GM23338 (cell line): ENCODE data around the gene DCAF6. TPM values are rescaled to one million over a fixed set of nuclear protein-coding genes. Genes with fewer than 3 reads are reported as not detected.

Experiments
- ATAC-seq: fragments of 200-7000 bp; cut with Tn5 transposase; 3 replicates; pipeline ENCODE4 v1.9.1; 2020
- DNase-seq: peaks from one replicate; pipeline ENCODE4 v3.0.0-alpha.2; 2015; ENCODE audit warnings: low spot score
- H2AFZ ChIP-seq: fragments of 200-600 bp; sonication (generic); 2 replicates; pipeline ENCODE4 v1.8.0; 2016; ENCODE audit warnings: antibody characterized with exemption, mild to moderate bottlenecking, moderate library complexity
- H3F3A ChIP-seq: fragments of 200-600 bp; sonication (generic); replicated peaks from 2 replicates; pipeline ENCODE4 v1.8.0; 2017; ENCODE audit warnings: antibody characterized with exemption, mixed run types, low read depth
- H3K27ac ChIP-seq: fragments of 200-600 bp; sonication (generic); 2 replicates; pipeline ENCODE4 v1.6.1; 2016; ENCODE audit warnings: low read depth
- H3K27me3 ChIP-seq: fragments of 200-600 bp; sonication (generic); 2 replicates; pipeline ENCODE4 v1.8.0; 2016; ENCODE audit warnings: mild to moderate bottlenecking, mixed run types, moderate library complexity; ENCODE audit not compliant: insufficient read depth
- H3K36me3 ChIP-seq: fragments of 200-600 bp; sonication (generic); 2 replicates; pipeline ENCODE4 v1.8.0; 2016; ENCODE audit warnings: mild to moderate bottlenecking; ENCODE audit not compliant: insufficient read depth
- H3K4me1 ChIP-seq: fragments of 200-600 bp; sonication (generic); 2 replicates; pipeline ENCODE4 v1.8.0; 2016; ENCODE audit warnings: mild to moderate bottlenecking, moderate library complexity; ENCODE audit not compliant: insufficient read depth
- H3K4me2 ChIP-seq: fragments of 200-600 bp; sonication (generic); 2 replicates; pipeline ENCODE4 v1.7.1; 2017; ENCODE audit warnings: mixed run types
- H3K4me3 ChIP-seq: fragments of 200-600 bp; sonication (generic); 2 replicates; pipeline ENCODE4 v1.6.1; 2016; ENCODE audit warnings: mixed run types
- H3K79me2 ChIP-seq: fragments of 200-600 bp; sonication (generic); replicated peaks from 2 replicates; pipeline ENCODE4 v1.8.0; 2017; ENCODE audit warnings: mild to moderate bottlenecking; ENCODE audit not compliant: insufficient read depth
- H3K9me2 ChIP-seq: fragments of 200-600 bp; sonication (generic); 2 replicates; pipeline ENCODE4 v1.8.0; 2017; ENCODE audit not compliant: insufficient read depth
- H4K20me1 ChIP-seq: fragments of 200-600 bp; sonication (generic); replicated peaks from 2 replicates; pipeline ENCODE4 v1.8.0; 2017; ENCODE audit warnings: mild to moderate bottlenecking; ENCODE audit not compliant: insufficient read depth
- H3K27ac Mint-ChIP-seq: 2 replicates; pipeline ENCODE4 v1.8.0; 2020; ENCODE audit warnings: inconsistent platforms, mild to moderate bottlenecking, moderate library complexity, mixed read lengths
- H3K27me3 Mint-ChIP-seq: 3 replicates; pipeline ENCODE4 v1.8.0; 2022; ENCODE audit warnings: low read depth, mild to moderate bottlenecking, moderate library complexity, mixed read lengths, inconsistent platforms; ENCODE audit not compliant: insufficient read depth, poor library complexity
- H3K36me3 Mint-ChIP-seq: 3 replicates; pipeline ENCODE4 v1.8.0; 2021; ENCODE audit warnings: low read depth, mild to moderate bottlenecking, inconsistent platforms, moderate library complexity, mixed read lengths
- H3K4me1 Mint-ChIP-seq: 3 replicates; pipeline ENCODE4 v1.8.0; 2020; ENCODE audit warnings: mild to moderate bottlenecking, inconsistent platforms, mixed read lengths
- H3K4me3 Mint-ChIP-seq: 3 replicates; pipeline ENCODE4 v1.8.0; 2021; ENCODE audit warnings: moderate library complexity, mild to moderate bottlenecking, inconsistent platforms, mixed read lengths
- H3K9me3 Mint-ChIP-seq: 3 replicates; pipeline ENCODE4 v1.8.0; 2020; ENCODE audit warnings: moderate library complexity, mild to moderate bottlenecking, inconsistent platforms, mixed read lengths
- CREB1 ChIP-seq: fragments of 250-450 bp; sonication (Bioruptor Pico); IDR thresholded peaks from 2 replicates; pipeline ENCODE4 v1.5.0; 2020; ENCODE audit warnings: low read depth, mild to moderate bottlenecking, moderate library complexity
- EZH2 ChIP-seq: fragments of 200-600 bp; sonication (generic); IDR thresholded peaks from one replicate; pipeline ENCODE4 v1.8.0; 2017; ENCODE audit warnings: antibody characterized with exemption, mild to moderate bottlenecking, low read depth; ENCODE audit not compliant: unreplicated experiment
- EZH2phosphoT487 ChIP-seq: fragments of 200-600 bp; sonication (generic); IDR thresholded peaks from one replicate; pipeline ENCODE4 v1.8.1; 2018; ENCODE audit warnings: antibody characterized with exemption; ENCODE audit not compliant: unreplicated experiment
- NANOG ChIP-seq: IDR thresholded peaks from 2 replicates; pipeline ENCODE4 v1.6.1; 2016; ENCODE audit warnings: antibody characterized with exemption, borderline replicate concordance
- POLR2AphosphoS5 ChIP-seq: IDR thresholded peaks from 2 replicates; pipeline ENCODE4 v1.6.1; 2016; ENCODE audit warnings: antibody characterized with exemption, low read depth
- REST ChIP-seq: IDR thresholded peaks from one replicate; pipeline ENCODE4 v1.6.1; 2018; ENCODE audit warnings: antibody characterized with exemption; ENCODE audit not compliant: unreplicated experiment
- STAT1 ChIP-seq: IDR thresholded peaks from one replicate; pipeline ENCODE4 v1.6.1; 2016; ENCODE audit warnings: antibody characterized with exemption; ENCODE audit not compliant: unreplicated experiment
- ZNF114 ChIP-seq: fragments of 250-450 bp; sonication (Bioruptor Pico); IDR thresholded peaks from 2 replicates; pipeline ENCODE4 v1.5.0; 2020; ENCODE audit warnings: mild to moderate bottlenecking, moderate library complexity
- ZNF331 ChIP-seq: fragments of 250-450 bp; sonication (Bioruptor Pico); IDR thresholded peaks from 2 replicates; pipeline ENCODE4 v1.5.0; 2020; ENCODE audit warnings: low read depth, mild to moderate bottlenecking, moderate library complexity
- polyA plus RNA-seq: library from polyadenylated mRNA; unstranded; fragments of >200 nt; fragmentation: Nextera tagmentation; extraction: Ambion mirVana; gene quantifications from 2 replicates; pipeline ENCODE4 v1.2.1, GENCODE V29; 2016
- total RNA-seq: library from RNA; depleted of rRNA; stranded (reverse); fragments of >200 nt; shearing (Covaris generic); gene quantifications from 2 replicates; pipeline ENCODE4 v1.2.3, GENCODE V29; 2014
- TF ChIP-seq, protein P1 (sequence below), 2 experiments: fragments of 200-600 bp in 1 of 2; sonication (generic) in 1 of 2; conservative IDR thresholded peaks; 2 replicates each; pipeline versions ENCODE4 v1.5.1 to v1.6.1; 2016 to 2017; ENCODE audit warnings: antibody characterized with exemption in 2 of 2, low read depth in 2 of 2, mild to moderate bottlenecking in 2 of 2, moderate library complexity in 1 of 2
- TF ChIP-seq, protein P2 (sequence below): fragments of 250-450 bp; sonication (Bioruptor Pico); IDR thresholded peaks from 2 replicates; pipeline ENCODE4 v1.5.0; 2020; ENCODE audit warnings: mild to moderate bottlenecking, moderate library complexity

The DCAF6 gene
- total and polyA plus RNA-seq, 2 experiments from 2014 or later: 18.6 to 27.3 TPM

GRCh38 chr1:168053681-168054080 lies 117.2 kb downstream of the DCAF6 start:
- Histone ChIP-seq H4K20me1 (0 out of 2 replicates have a peak, but pooled peaks cover 3% of the 10 kb centered on the region), H3K4me2 (no peak overlapping the region), H3K27ac (no peak overlapping the region), H3K36me3 (no peaks in the 10 kb centered on the region), H3K27me3 (no peaks in the 10 kb centered on the region), H3F3A (no peaks in the 10 kb centered on the region), H3K4me1 (no peaks in the 10 kb centered on the region), H3K4me3 (no peak overlapping the region), H2AFZ (no peak overlapping the region), H3K79me2 (no peaks in the 10 kb centered on the region), H3K9me2 (no peaks in the 10 kb centered on the region)
- TF ChIP-seq, protein P1, sequence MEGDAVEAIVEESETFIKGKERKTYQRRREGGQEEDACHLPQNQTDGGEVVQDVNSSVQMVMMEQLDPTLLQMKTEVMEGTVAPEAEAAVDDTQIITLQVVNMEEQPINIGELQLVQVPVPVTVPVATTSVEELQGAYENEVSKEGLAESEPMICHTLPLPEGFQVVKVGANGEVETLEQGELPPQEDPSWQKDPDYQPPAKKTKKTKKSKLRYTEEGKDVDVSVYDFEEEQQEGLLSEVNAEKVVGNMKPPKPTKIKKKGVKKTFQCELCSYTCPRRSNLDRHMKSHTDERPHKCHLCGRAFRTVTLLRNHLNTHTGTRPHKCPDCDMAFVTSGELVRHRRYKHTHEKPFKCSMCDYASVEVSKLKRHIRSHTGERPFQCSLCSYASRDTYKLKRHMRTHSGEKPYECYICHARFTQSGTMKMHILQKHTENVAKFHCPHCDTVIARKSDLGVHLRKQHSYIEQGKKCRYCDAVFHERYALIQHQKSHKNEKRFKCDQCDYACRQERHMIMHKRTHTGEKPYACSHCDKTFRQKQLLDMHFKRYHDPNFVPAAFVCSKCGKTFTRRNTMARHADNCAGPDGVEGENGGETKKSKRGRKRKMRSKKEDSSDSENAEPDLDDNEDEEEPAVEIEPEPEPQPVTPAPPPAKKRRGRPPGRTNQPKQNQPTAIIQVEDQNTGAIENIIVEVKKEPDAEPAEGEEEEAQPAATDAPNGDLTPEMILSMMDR (conservative IDR thresholded peaks at IDR 0.05; ENCODE audit: low read depth in 2 of 2): no peak
- H3K27me3 Mint-ChIP-seq: no peaks in the 10 kb centered on the region
- no peaks in the 10 kb centered on the region for H3K4me1 Mint-ChIP-seq
- no peak overlapping the region for H3K4me3 Mint-ChIP-seq
- 0 out of 3 replicates have a peak, but pooled peaks cover 4% of the 10 kb centered on the region for H3K9me3 Mint-ChIP-seq
- DNase-seq: peak; percentile 3
- H3K36me3 Mint-ChIP-seq: peaks cover 4% of the 10 kb centered on the region; the same call in 1 of the 3 replicates
- no peak for ATAC-seq
- H3K27ac Mint-ChIP-seq: no peak overlapping the region

DNA sequence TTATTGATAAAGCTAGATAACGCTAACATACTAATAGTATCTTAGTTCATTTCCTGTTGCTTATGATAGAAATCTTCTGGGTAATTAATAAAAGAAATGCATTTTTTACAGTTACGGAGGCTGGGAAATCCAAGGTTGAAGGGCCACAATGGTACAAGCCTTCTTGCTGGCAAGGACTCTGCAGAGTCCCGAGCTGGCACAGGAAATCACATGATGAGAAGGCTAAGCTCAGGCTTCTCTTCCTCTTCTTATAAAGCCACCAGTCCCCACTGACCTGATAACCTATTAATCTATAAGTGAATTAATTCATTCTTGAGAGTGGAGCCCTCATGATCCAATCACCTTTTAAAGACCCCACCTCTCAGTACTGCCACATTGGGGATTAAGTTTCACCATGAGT lies 117.6 kb downstream of the DCAF6 start:
- Histone ChIP-seq H3K4me1 (no peaks in the 10 kb centered on the region), H3K27me3 (no peaks in the 10 kb centered on the region), H3F3A (no peaks in the 10 kb centered on the region), H3K79me2 (no peaks in the 10 kb centered on the region), H3K36me3 (no peaks in the 10 kb centered on the region), H3K27ac (no peak overlapping the region), H3K4me2 (no peak overlapping the region), H4K20me1 (0 out of 2 replicates have a peak, but pooled peaks cover 3% of the 10 kb centered on the region), H2AFZ (no peak overlapping the region), H3K9me2 (no peaks in the 10 kb centered on the region), H3K4me3 (no peak overlapping the region)
- Mint-ChIP-seq H3K27ac (no peak overlapping the region), H3K9me3 (0 out of 3 replicates have a peak, but pooled peaks cover 4% of the 10 kb centered on the region), H3K4me3 (no peak overlapping the region), H3K4me1 (no peaks in the 10 kb centered on the region), H3K27me3 (no peaks in the 10 kb centered on the region), H3K36me3 (peaks cover 4% of the 10 kb centered on the region; the same call in 1 of the 3 replicates)
- no peak for ATAC-seq
- DNase-seq: no peak
- TF ChIP-seq, protein P2, sequence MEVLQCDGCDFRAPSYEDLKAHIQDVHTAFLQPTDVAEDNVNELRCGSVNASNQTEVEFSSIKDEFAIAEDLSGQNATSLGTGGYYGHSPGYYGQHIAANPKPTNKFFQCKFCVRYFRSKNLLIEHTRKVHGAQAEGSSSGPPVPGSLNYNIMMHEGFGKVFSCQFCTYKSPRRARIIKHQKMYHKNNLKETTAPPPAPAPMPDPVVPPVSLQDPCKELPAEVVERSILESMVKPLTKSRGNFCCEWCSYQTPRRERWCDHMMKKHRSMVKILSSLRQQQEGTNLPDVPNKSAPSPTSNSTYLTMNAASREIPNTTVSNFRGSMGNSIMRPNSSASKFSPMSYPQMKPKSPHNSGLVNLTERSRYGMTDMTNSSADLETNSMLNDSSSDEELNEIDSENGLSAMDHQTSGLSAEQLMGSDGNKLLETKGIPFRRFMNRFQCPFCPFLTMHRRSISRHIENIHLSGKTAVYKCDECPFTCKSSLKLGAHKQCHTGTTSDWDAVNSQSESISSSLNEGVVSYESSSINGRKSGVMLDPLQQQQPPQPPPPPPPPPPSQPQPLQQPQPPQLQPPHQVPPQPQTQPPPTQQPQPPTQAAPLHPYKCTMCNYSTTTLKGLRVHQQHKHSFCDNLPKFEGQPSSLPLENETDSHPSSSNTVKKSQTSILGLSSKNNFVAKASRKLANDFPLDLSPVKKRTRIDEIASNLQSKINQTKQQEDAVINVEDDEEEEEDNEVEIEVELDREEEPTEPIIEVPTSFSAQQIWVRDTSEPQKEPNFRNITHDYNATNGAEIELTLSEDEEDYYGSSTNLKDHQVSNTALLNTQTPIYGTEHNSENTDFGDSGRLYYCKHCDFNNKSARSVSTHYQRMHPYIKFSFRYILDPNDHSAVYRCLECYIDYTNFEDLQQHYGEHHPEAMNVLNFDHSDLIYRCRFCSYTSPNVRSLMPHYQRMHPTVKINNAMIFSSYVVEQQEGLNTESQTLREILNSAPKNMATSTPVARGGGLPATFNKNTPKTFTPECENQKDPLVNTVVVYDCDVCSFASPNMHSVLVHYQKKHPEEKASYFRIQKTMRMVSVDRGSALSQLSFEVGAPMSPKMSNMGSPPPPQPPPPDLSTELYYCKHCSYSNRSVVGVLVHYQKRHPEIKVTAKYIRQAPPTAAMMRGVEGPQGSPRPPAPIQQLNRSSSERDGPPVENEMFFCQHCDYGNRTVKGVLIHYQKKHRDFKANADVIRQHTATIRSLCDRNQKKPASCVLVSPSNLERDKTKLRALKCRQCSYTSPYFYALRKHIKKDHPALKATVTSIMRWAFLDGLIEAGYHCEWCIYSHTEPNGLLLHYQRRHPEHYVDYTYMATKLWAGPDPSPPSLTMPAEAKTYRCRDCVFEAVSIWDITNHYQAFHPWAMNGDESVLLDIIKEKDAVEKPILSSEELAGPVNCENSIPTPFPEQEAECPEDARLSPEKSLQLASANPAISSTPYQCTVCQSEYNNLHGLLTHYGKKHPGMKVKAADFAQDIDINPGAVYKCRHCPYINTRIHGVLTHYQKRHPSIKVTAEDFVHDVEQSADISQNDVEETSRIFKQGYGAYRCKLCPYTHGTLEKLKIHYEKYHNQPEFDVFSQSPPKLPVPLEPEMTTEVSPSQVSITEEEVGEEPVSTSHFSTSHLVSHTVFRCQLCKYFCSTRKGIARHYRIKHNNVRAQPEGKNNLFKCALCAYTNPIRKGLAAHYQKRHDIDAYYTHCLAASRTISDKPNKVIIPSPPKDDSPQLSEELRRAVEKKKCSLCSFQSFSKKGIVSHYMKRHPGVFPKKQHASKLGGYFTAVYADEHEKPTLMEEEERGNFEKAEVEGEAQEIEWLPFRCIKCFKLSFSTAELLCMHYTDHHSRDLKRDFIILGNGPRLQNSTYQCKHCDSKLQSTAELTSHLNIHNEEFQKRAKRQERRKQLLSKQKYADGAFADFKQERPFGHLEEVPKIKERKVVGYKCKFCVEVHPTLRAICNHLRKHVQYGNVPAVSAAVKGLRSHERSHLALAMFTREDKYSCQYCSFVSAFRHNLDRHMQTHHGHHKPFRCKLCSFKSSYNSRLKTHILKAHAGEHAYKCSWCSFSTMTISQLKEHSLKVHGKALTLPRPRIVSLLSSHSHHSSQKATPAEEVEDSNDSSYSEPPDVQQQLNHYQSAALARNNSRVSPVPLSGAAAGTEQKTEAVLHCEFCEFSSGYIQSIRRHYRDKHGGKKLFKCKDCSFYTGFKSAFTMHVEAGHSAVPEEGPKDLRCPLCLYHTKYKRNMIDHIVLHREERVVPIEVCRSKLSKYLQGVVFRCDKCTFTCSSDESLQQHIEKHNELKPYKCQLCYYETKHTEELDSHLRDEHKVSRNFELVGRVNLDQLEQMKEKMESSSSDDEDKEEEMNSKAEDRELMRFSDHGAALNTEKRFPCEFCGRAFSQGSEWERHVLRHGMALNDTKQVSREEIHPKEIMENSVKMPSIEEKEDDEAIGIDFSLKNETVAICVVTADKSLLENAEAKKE (CRISPR knock-in tag): no peak
- TF ChIP-seq EZH2: no peak
- TF ChIP-seq REST: no peak
- TF ChIP-seq ZNF331 (CRISPR knock-in tag): no peak
- no peak for TF ChIP-seq ZNF114
- TF ChIP-seq POLR2AphosphoS5: no peak
- no peak for TF ChIP-seq NANOG
- TF ChIP-seq CREB1: no peak
- no peak for TF ChIP-seq EZH2phosphoT487
- TF ChIP-seq STAT1: no peak
